ENCODE data around the gene TPBG.

The TPBG gene

GRCh38 chr6:82363428-82364086 lies at the start of gene TPBG:
TSS of gene TPBG (plus strand) at chr6:82363817. CDS start at chr6:82364962, 1,145 bp downstream.
- in situ Hi-C loops (cut with HindIII; ENCODE audit: low sequenced_read_pairs), result no loop called here

GRCh38 chr6:82322386-82322785 lies 41.2 kb upstream of the TPBG start:
- in situ Hi-C loops (cut with HindIII; ENCODE audit: low sequenced_read_pairs), result no loop called here

GRCh38 chr6:82329766-82330165 lies 33.9 kb upstream of the TPBG start:
- in situ Hi-C loops (cut with HindIII; ENCODE audit: low sequenced_read_pairs), result no loop called here

GRCh38 chr6:82330171-82330804 lies 33.3 kb upstream of the TPBG start:
- in situ Hi-C loops (cut with HindIII; ENCODE audit: low sequenced_read_pairs), result no loop called here

GRCh38 chr6:82331031-82331773 lies 32.4 kb upstream of the TPBG start:
- in situ Hi-C loops (cut with HindIII; ENCODE audit: low sequenced_read_pairs), result no loop called here

- in situ Hi-C loops (cut with HindIII; ENCODE audit: low sequenced_read_pairs), result no loop called here
Measured at GRCh38 chr6:82333781-82334180, 29.8 kb upstream of the TPBG start.

GRCh38 chr6:82337688-82338257 lies 25.8 kb upstream of the TPBG start:
- in situ Hi-C loops (cut with HindIII; ENCODE audit: low sequenced_read_pairs), result no loop called here

GRCh38 chr6:82348130-82348529 lies 15.5 kb upstream of the TPBG start:
- in situ Hi-C loops (cut with HindIII; ENCODE audit: low sequenced_read_pairs), result no loop called here

GRCh38 chr6:82353848-82354247 lies 9.8 kb upstream of the TPBG start:
- in situ Hi-C loops (cut with HindIII; ENCODE audit: low sequenced_read_pairs), result no loop called here

- in situ Hi-C loops (cut with HindIII; ENCODE audit: low sequenced_read_pairs), result no loop called here
Measured at GRCh38 chr6:82360552-82360951, 3.1 kb upstream of the TPBG start.

- in situ Hi-C loops (cut with HindIII; ENCODE audit: low sequenced_read_pairs), result no loop called here
Measured at GRCh38 chr6:82361631-82362030, 2.0 kb upstream of the TPBG start.

GRCh38 chr6:82362144-82362543 lies 1.5 kb upstream of the TPBG start:
- in situ Hi-C loops (cut with HindIII; ENCODE audit: low sequenced_read_pairs), result no loop called here

GRCh38 chr6:82362878-82363427 lies 664 bp upstream of the TPBG start:
- in situ Hi-C loops (cut with HindIII; ENCODE audit: low sequenced_read_pairs), result no loop called here

GRCh38 chr6:82364087-82365015 lies 734 bp downstream of the TPBG start:
- in situ Hi-C loops (cut with HindIII; ENCODE audit: low sequenced_read_pairs), result no loop called here

- in situ Hi-C loops (cut with HindIII; ENCODE audit: low sequenced_read_pairs), result no loop called here
Measured at GRCh38 chr6:82365016-82365795, 1.6 kb downstream of the TPBG start.

GRCh38 chr6:82367704-82368103 lies 4.1 kb downstream of the TPBG start:
- in situ Hi-C loops (cut with HindIII; ENCODE audit: low sequenced_read_pairs), result no loop called here

GRCh38 chr6:82370788-82371187 lies 7.2 kb downstream of the TPBG start:
- in situ Hi-C loops (cut with HindIII; ENCODE audit: low sequenced_read_pairs), result no loop called here

GRCh38 chr6:82371799-82372546 lies 8.4 kb downstream of the TPBG start:
- in situ Hi-C loops (cut with HindIII; ENCODE audit: low sequenced_read_pairs), result no loop called here

GRCh38 chr6:82372656-82373055 lies 9.0 kb downstream of the TPBG start:
- in situ Hi-C loops (cut with HindIII; ENCODE audit: low sequenced_read_pairs), result no loop called here

Measured in DLD1 (cell line).